Stimulated activated CD8-positive, alpha-beta memory T cell treated with anti-CD3 and anti-CD28 coated beads, Interleukin-7, amount 100 ng/mL, for 24 hours (primary cell): ENCODE results near the gene CSNK1D.
"Not testable (repeated sequence)": the region's sequence is repeated elsewhere in the genome, so short reads cannot be mapped to it uniquely, and the experiment has no call there.

Experiments used
- DNase-seq: peaks from one replicate; pipeline ENCODE4 v3.0.0-alpha.2; 2020; ENCODE audit warnings: low read depth

Gene CSNK1D

GRCh38 chr17:82272495-82273326 is 789 bp downstream of the CSNK1D start:
- no peak for DNase-seq

- DNase-seq = no peak
Observed at GRCh38 chr17:82271401-82271800, 2.1 kb downstream of the CSNK1D start.

- no peak for DNase-seq
Observed at GRCh38 chr17:82270651-82271050, 2.8 kb downstream of the CSNK1D start.

- DNase-seq = no peak
Observed at GRCh38 chr17:82269882-82270500, 3.5 kb downstream of the CSNK1D start.

- DNase-seq = no peak
Observed at GRCh38 chr17:82269138-82269881, 4.2 kb downstream of the CSNK1D start.

- DNase-seq = no peak
Observed at GRCh38 chr17:82267575-82268379, 5.7 kb downstream of the CSNK1D start.

GRCh38 chr17:82266142-82266541 is 7.4 kb downstream of the CSNK1D start:
- no peak for DNase-seq

GRCh38 chr17:82263641-82264040 is 9.9 kb downstream of the CSNK1D start:
- no peak for DNase-seq

- DNase-seq = no peak
Observed at GRCh38 chr17:82262344-82262743, 11.2 kb downstream of the CSNK1D start.

- not testable (repeated sequence) for DNase-seq
Observed at GRCh38 chr17:82259972-82260961, 13.2 kb downstream of the CSNK1D start.

GRCh38 chr17:82258555-82258954 is 14.9 kb downstream of the CSNK1D start:
- DNase-seq = no peak

- DNase-seq = peak; percentile 51
Observed at GRCh38 chr17:82257473-82257872, 16.0 kb downstream of the CSNK1D start.

GRCh38 chr17:82256242-82256885 is 17.1 kb downstream of the CSNK1D start:
- DNase-seq = no peak

GRCh38 chr17:82255402-82255972 is 18.0 kb downstream of the CSNK1D start:
- no peak for DNase-seq

- DNase-seq = not testable (repeated sequence)
Observed at GRCh38 chr17:82254746-82255145, 18.8 kb downstream of the CSNK1D start.

- DNase-seq = not testable (repeated sequence)
Observed at GRCh38 chr17:82254096-82254495, 19.4 kb downstream of the CSNK1D start.

- no peak for DNase-seq
Observed at GRCh38 chr17:82253179-82253544, 20.3 kb downstream of the CSNK1D start.

GRCh38 chr17:82252511-82253178 is 20.9 kb downstream of the CSNK1D start:
- DNase-seq = no peak

GRCh38 chr17:82250868-82251500 is 22.5 kb downstream of the CSNK1D start:
- no peak for DNase-seq
